GM12873 (cell line): Measurements from ENCODE around the gene HDAC4.

Experiments
- CTCF ChIP-seq: IDR thresholded peaks from 2 replicates; pipeline ENCODE4 v1.5.1; 2012; ENCODE audit warnings: low read depth, mild to moderate bottlenecking, moderate library complexity, low read length, control low read depth; ENCODE audit not compliant: insufficient read depth; ENCODE audit errors: missing control alignments

The HDAC4 gene

GRCh38 chr2:239208465-239209180 lies 192.2 kb downstream of the HDAC4 start:
- no peak for TF ChIP-seq CTCF

- TF ChIP-seq CTCF = no peak
These were observed 194.0 kb downstream of the HDAC4 start for GRCh38 chr2:239206851-239207250.

GRCh38 chr2:239206042-239206441 lies 194.8 kb downstream of the HDAC4 start:
- no peak for TF ChIP-seq CTCF

GRCh38 chr2:239204876-239205468 lies 195.8 kb downstream of the HDAC4 start:
- TF ChIP-seq CTCF = no peak

- TF ChIP-seq CTCF = no peak
These were observed 196.5 kb downstream of the HDAC4 start for GRCh38 chr2:239204136-239204875.

GRCh38 chr2:239203443-239204135 lies 197.2 kb downstream of the HDAC4 start:
- TF ChIP-seq CTCF = no peak

- no peak for TF ChIP-seq CTCF
These were observed 198.0 kb downstream of the HDAC4 start for GRCh38 chr2:239202836-239203235.
